CD4-positive, alpha-beta memory T cell (primary cell): ENCODE results near the gene THSD7A. TPM values are rescaled to one million over a fixed set of nuclear protein-coding genes. Genes with fewer than 3 reads are reported as not detected.

Source experiments
- CTCF ChIA-PET: fragments of 350-600 bp; sonication (Branson Sonifier 250); formaldehyde crosslinking; loops from one replicate; lab custom pipeline; 2021; ENCODE audit warnings: inconsistent platforms; ENCODE audit not compliant: partially characterized antibody; lab: Charles Lee
- POLR2A ChIA-PET: fragments of 350-600 bp; sonication (Branson Sonifier 250); formaldehyde crosslinking; loops from one replicate; lab custom pipeline; 2021; ENCODE audit not compliant: partially characterized antibody; lab: Charles Lee
- DNase-seq, 5 donors: peaks; one replicate each; pipeline versions ENCODE4 v3.0.0 to v3.0.0-alpha.2; 2020 to 2022; ENCODE audit warnings: mixed read lengths in 1 of 5
- H3K27ac ChIP-seq: one replicate; pipeline ENCODE4 v1.7.0; 2013; ENCODE audit warnings: low read depth, low read length
- H3K27me3 ChIP-seq: 2 replicates; pipeline ENCODE4 v1.7.0; 2013; ENCODE audit warnings: mild to moderate bottlenecking, low read length, moderate library complexity; ENCODE audit not compliant: insufficient read depth
- H3K36me3 ChIP-seq: 2 replicates; pipeline ENCODE4 v1.7.0; 2013; ENCODE audit warnings: mild to moderate bottlenecking, low read length, moderate library complexity; ENCODE audit not compliant: insufficient read depth
- H3K4me1 ChIP-seq: 2 replicates; pipeline ENCODE4 v1.7.0; 2013; ENCODE audit warnings: mild to moderate bottlenecking, low read length, moderate library complexity; ENCODE audit not compliant: insufficient read depth
- H3K4me3 ChIP-seq, 2 donors: one replicate each; pipeline ENCODE4 v1.7.0; 2013; ENCODE audit warnings: low read length in 2 of 2, mild to moderate bottlenecking in 1 of 2
- H3K9me3 ChIP-seq, 2 donors: one replicate each; pipeline ENCODE4 v1.7.0; 2013; ENCODE audit warnings: low read length in 2 of 2, control low read depth in 1 of 2; ENCODE audit not compliant: control insufficient read depth in 1 of 2
- H3K27ac Mint-ChIP-seq, 7 donors: one replicate each; pipeline ENCODE4 v1.8.0; 2020 to 2021; ENCODE audit warnings: mixed read lengths in 7 of 7, mild to moderate bottlenecking in 6 of 7, inconsistent platforms in 3 of 7, moderate library complexity in 3 of 7
- H3K27me3 Mint-ChIP-seq, 2 donors: one replicate each; pipeline ENCODE4 v1.8.0; 2020 to 2021; ENCODE audit warnings: mixed read lengths in 2 of 2
- H3K36me3 Mint-ChIP-seq, 2 donors: one replicate each; pipeline ENCODE4 v1.8.0; 2020 to 2021; ENCODE audit warnings: mixed read lengths in 2 of 2, inconsistent platforms in 1 of 2, mild to moderate bottlenecking in 1 of 2
- H3K4me1 Mint-ChIP-seq, 4 donors: one replicate each; pipeline ENCODE4 v1.8.0; 2020 to 2021; ENCODE audit warnings: mixed read lengths in 4 of 4, mild to moderate bottlenecking in 1 of 4
- H3K4me3 Mint-ChIP-seq, 8 donors: one replicate each; pipeline ENCODE4 v1.8.0; 2020 to 2021; ENCODE audit warnings: mixed read lengths in 8 of 8, mild to moderate bottlenecking in 7 of 8, moderate library complexity in 6 of 8, inconsistent platforms in 3 of 8
- H3K9me3 Mint-ChIP-seq, 8 donors: one replicate each; pipeline ENCODE4 v1.8.0; 2020 to 2021; ENCODE audit warnings: mixed read lengths in 8 of 8, mild to moderate bottlenecking in 5 of 8, inconsistent platforms in 3 of 8, moderate library complexity in 1 of 8
- intact Hi-C: fragments of 100-400 bp; cut with micrococcal nuclease; formaldehyde crosslinking; loops from one replicate; pipeline ENCODE4 v1.15.1; 2023
- polyA plus RNA-seq, 2 donors: library from polyadenylated mRNA; unstranded; fragments of 300-500 nt; fragmentation: Illumina TruSeq; gene quantifications; one replicate each; pipeline ENCODE4 v1.2.3, GENCODE V29; 2021
- total RNA-seq, 2 experiments: library from RNA; stranded (reverse); gene quantifications; one replicate each; pipeline ENCODE4 v1.2.3, GENCODE V29; 2021

The THSD7A gene
- total and polyA plus RNA-seq, 4 experiments from 2014 or later = not detected

GRCh38 chr7:11394438-11394837 lies 437.6 kb downstream of the THSD7A start:
- intact Hi-C loops = no loop called here

GRCh38 chr7:11379641-11380040 lies 452.4 kb downstream of the THSD7A start:
- Mint-ChIP-seq H3K9me3 (no peaks in the 10 kb centered on the region), H3K4me1 (no peaks in the 10 kb centered on the region), H3K27ac (no peak overlapping the region), H3K36me3 (no peaks in the 10 kb centered on the region), H3K4me3 (no peak overlapping the region), H3K27me3 (no peaks in the 10 kb centered on the region)
- Histone ChIP-seq H3K27ac (no peak overlapping the region), H3K4me1 (no peaks in the 10 kb centered on the region), H3K4me3 (no peak overlapping the region), H3K9me3 (no peaks in the 10 kb centered on the region), H3K36me3 (no peaks in the 10 kb centered on the region), H3K27me3 (no peaks in the 10 kb centered on the region)
- DNase-seq = no peak
- ChIA-PET POLR2A (no interaction called here), CTCF (no interaction called here)
- intact Hi-C loops = no loop called here

More at GRCh38 chr7:11394438-11394837, 437.6 kb downstream of the THSD7A start:
- peaks cover 0 to 2% of the 10 kb centered on the region in 2 donors for H3K27me3 Mint-ChIP-seq
- H3K4me1 Mint-ChIP-seq = no peaks in the 10 kb centered on the region
- Histone ChIP-seq H3K36me3 (no peaks in the 10 kb centered on the region), H3K4me1 (no peaks in the 10 kb centered on the region), H3K9me3 (no peaks in the 10 kb centered on the region), H3K4me3 (no peak overlapping the region), H3K27me3 (no peaks in the 10 kb centered on the region), H3K27ac (no peak overlapping the region)
- H3K27ac Mint-ChIP-seq = no peak overlapping the region
- ChIA-PET POLR2A (no interaction called here), CTCF (no interaction called here)
- no peak for DNase-seq
- peaks cover 0 to 4% (median under 1%) of the 10 kb centered on the region in 8 donors for H3K9me3 Mint-ChIP-seq
- H3K36me3 Mint-ChIP-seq = no peaks in the 10 kb centered on the region
- H3K4me3 Mint-ChIP-seq = no peak overlapping the region

GRCh38 chr7:11376529-11376928 lies 455.5 kb downstream of the THSD7A start:
- Mint-ChIP-seq H3K27me3 (peaks cover 0 to 1% of the 10 kb centered on the region in 2 donors), H3K36me3 (no peaks in the 10 kb centered on the region)

GRCh38 chr7:11374629-11375028 lies 457.4 kb downstream of the THSD7A start:
- no peak overlapping the region for H3K4me3 ChIP-seq
- ChIA-PET POLR2A (no interaction called here), CTCF (no interaction called here)
- H3K27ac ChIP-seq = no peak overlapping the region
- Mint-ChIP-seq H3K27ac (no peak overlapping the region), H3K9me3 (no peaks in the 10 kb centered on the region), H3K4me1 (no peaks in the 10 kb centered on the region), H3K36me3 (no peaks in the 10 kb centered on the region), H3K27me3 (peaks cover 0 to 1% of the 10 kb centered on the region in 2 donors), H3K4me3 (no peak overlapping the region)
- no peaks in the 10 kb centered on the region for H3K27me3 ChIP-seq
- no peaks in the 10 kb centered on the region for H3K36me3 ChIP-seq
- intact Hi-C loops = loop anchor here (5.0 kb wide), 2 partner anchors 948 to 1123 kb away; no protein-coding TSS in a partner anchor
- no peak for DNase-seq
- no peaks in the 10 kb centered on the region for H3K9me3 ChIP-seq
- H3K4me1 ChIP-seq = no peaks in the 10 kb centered on the region

More at GRCh38 chr7:11376529-11376928, 455.5 kb downstream of the THSD7A start:
- intact Hi-C loops = no loop called here
- Histone ChIP-seq H3K9me3 (no peaks in the 10 kb centered on the region), H3K27me3 (no peaks in the 10 kb centered on the region), H3K36me3 (no peaks in the 10 kb centered on the region), H3K4me1 (no peaks in the 10 kb centered on the region), H3K27ac (no peak overlapping the region), H3K4me3 (no peak overlapping the region)
- Mint-ChIP-seq H3K9me3 (no peaks in the 10 kb centered on the region), H3K27ac (no peak overlapping the region), H3K4me3 (no peak overlapping the region), H3K4me1 (no peaks in the 10 kb centered on the region)
- CTCF ChIA-PET = no interaction called here
- POLR2A ChIA-PET = no interaction called here
- no peak for DNase-seq

GRCh38 chr7:11373546-11374142 lies 458.4 kb downstream of the THSD7A start:
- Histone ChIP-seq H3K4me3 (no peak overlapping the region), H3K27ac (no peak overlapping the region), H3K36me3 (no peaks in the 10 kb centered on the region), H3K9me3 (no peaks in the 10 kb centered on the region), H3K27me3 (no peaks in the 10 kb centered on the region), H3K4me1 (no peaks in the 10 kb centered on the region)
- Mint-ChIP-seq H3K4me1 (no peaks in the 10 kb centered on the region), H3K27ac (no peak overlapping the region), H3K4me3 (no peak overlapping the region), H3K9me3 (no peaks in the 10 kb centered on the region), H3K27me3 (peaks cover 0 to 1% of the 10 kb centered on the region in 2 donors), H3K36me3 (no peaks in the 10 kb centered on the region)
- CTCF ChIA-PET = no interaction called here
- no peak for DNase-seq
- POLR2A ChIA-PET = no interaction called here
- intact Hi-C loops = loop anchor here (5.0 kb wide), 2 partner anchors 949 to 1124 kb away; no protein-coding TSS in a partner anchor

GRCh38 chr7:11369696-11370095 lies 462.3 kb downstream of the THSD7A start:
- DNase-seq = no peak
- Mint-ChIP-seq H3K4me3 (no peak overlapping the region), H3K27me3 (peaks cover 2 to 4% of the 10 kb centered on the region in 2 donors), H3K27ac (no peak overlapping the region), H3K4me1 (no peaks in the 10 kb centered on the region), H3K36me3 (no peaks in the 10 kb centered on the region), H3K9me3 (no peaks in the 10 kb centered on the region)
- Histone ChIP-seq H3K27me3 (no peaks in the 10 kb centered on the region), H3K4me3 (no peak overlapping the region), H3K4me1 (no peaks in the 10 kb centered on the region), H3K27ac (no peak overlapping the region), H3K9me3 (no peaks in the 10 kb centered on the region), H3K36me3 (no peaks in the 10 kb centered on the region)
- ChIA-PET CTCF (no interaction called here), POLR2A (no interaction called here)
- intact Hi-C loops = loop anchor here (5.0 kb wide), 2 partner anchors 953 to 1128 kb away; no protein-coding TSS in a partner anchor

GRCh38 chr7:11366118-11366517 lies 465.9 kb downstream of the THSD7A start:
- Mint-ChIP-seq H3K4me1 (no peaks in the 10 kb centered on the region), H3K27me3 (peaks cover 2 to 3% of the 10 kb centered on the region in 2 donors), H3K36me3 (no peaks in the 10 kb centered on the region), H3K4me3 (no peak overlapping the region), H3K9me3 (no peaks in the 10 kb centered on the region), H3K27ac (no peak overlapping the region)
- DNase-seq = no peak
- Histone ChIP-seq H3K9me3 (no peaks in the 10 kb centered on the region), H3K4me3 (no peak overlapping the region), H3K4me1 (no peaks in the 10 kb centered on the region), H3K36me3 (no peaks in the 10 kb centered on the region), H3K27ac (no peak overlapping the region), H3K27me3 (no peaks in the 10 kb centered on the region)
- intact Hi-C loops = no loop called here
- ChIA-PET POLR2A (no interaction called here), CTCF (no interaction called here)
